Jurkat, Clone E6-1 (cell line): ENCODE measurements around the gene CHORDC1.
"Not testable (repeated sequence)": the region's sequence is repeated elsewhere in the genome, so short reads cannot be mapped to it uniquely, and the experiment has no call there.

Experiments
- DNase-seq: peaks from one replicate; pipeline ENCODE4 v3.0.0-alpha.2; 2011; ENCODE audit warnings: low read depth, low spot score
- H3K4me3 ChIP-seq: 2 replicates; pipeline ENCODE4 v1.5.1; 2011; ENCODE audit warnings: mild to moderate bottlenecking, low read length, control low read depth, moderate library complexity

The CHORDC1 gene

DNA sequence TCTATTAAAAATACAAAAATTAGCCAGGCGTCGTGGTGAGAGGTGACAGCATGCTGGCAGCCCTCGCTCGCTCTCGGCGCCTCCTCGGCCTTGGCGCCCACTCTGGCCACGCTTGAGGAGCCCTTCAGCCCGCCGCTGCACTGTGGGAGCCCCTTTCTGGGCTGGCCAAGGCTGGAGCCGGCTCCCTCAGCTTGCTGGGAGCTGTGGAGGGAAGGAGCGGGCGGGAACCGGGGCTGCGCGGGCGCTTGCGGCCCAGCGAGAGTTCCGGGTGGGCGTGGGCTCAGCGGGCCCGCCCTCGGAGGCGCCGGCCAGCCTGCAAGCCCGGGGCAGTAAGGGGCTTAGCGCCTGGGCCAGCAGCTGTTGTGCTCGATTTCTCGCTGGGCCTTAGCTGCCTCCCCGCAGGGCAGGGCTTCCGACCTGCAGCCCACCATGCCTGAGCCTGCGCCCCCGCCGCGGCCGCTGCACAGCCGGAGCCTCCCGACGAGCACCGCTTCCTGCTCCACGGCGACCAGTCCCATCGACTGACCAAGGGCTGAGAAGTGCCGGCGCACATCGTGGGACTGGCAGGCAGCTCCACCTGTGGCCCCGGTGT, 55.8 kb downstream of the CHORDC1 start:
- H3K4me3 ChIP-seq, DNase-seq: not testable (repeated sequence)
